Prostate gland (tissue), 2 donors: Measurements from ENCODE around the gene SETD9. TPM values are rescaled to one million over a fixed set of nuclear protein-coding genes. Genes with fewer than 3 reads are reported as not detected.

Source experiments
- DNase-seq: peaks from one replicate; pipeline ENCODE4 v3.0.0-alpha.2; 2019; ENCODE audit warnings: low spot score
- H3K27ac ChIP-seq, 2 donors: fragments of 200-600 bp; sonication (generic); 2 replicates each; pipeline ENCODE4 v1.5.1; 2017 to 2019
- H3K27me3 ChIP-seq: fragments of 200-600 bp; sonication (generic); replicated peaks from 2 replicates; pipeline ENCODE4 v1.5.1; 2019; ENCODE audit not compliant: insufficient read depth
- H3K36me3 ChIP-seq, 2 donors: fragments of 200-600 bp; sonication (generic); 1 replicate in 1 of 2; 2 replicates in 1 of 2; pipeline versions ENCODE4 v1.5.1 to v1.8.1; 2017 to 2019
- H3K4me1 ChIP-seq: fragments of 200-600 bp; sonication (generic); replicated peaks from 2 replicates; pipeline ENCODE4 v1.5.1; 2019
- H3K4me3 ChIP-seq, 2 donors: fragments of 200-600 bp; sonication (generic); 2 replicates each; pipeline ENCODE4 v1.5.1; 2017 to 2019
- H3K9me3 ChIP-seq: fragments of 200-600 bp; sonication (generic); 2 replicates; pipeline ENCODE4 v1.5.1; 2017
- POLR2A ChIP-seq: fragments of 450-650 bp; IDR thresholded peaks from one replicate; pipeline ENCODE4 v1.6.1; 2016; ENCODE audit warnings: antibody characterized with exemption, mild to moderate bottlenecking
- POLR2AphosphoS5 ChIP-seq: sonication (generic); formaldehyde crosslinking; IDR thresholded peaks from one replicate; pipeline ENCODE4 v1.6.1; 2017; ENCODE audit warnings: antibody characterized with exemption
- WGBS: methylation state at CpG from one replicate; pipeline ENCODE4 v1.1.5; 2018; 5-methylcytosine and 5-hydroxymethylcytosine counted together
- intact Hi-C: fragments of 100-400 bp; cut with DNase I; formaldehyde crosslinking; loops from one replicate; pipeline ENCODE4 v1.14.2; 2022
- total RNA-seq, 2 donors: library from RNA; depleted of rRNA; stranded (reverse); fragments of >200 nt; gene quantifications; one replicate each; pipeline ENCODE4 v1.1.0, GENCODE V29; 2016
- TF ChIP-seq, protein P1 (sequence below), 4 experiments: fragments of 200-600 bp in 2 of 4; fragments of 450-650 bp in 2 of 4; sonication (generic) in 2 of 4; IDR thresholded peaks; 1 replicate in 3 of 4; 2 replicates in 1 of 4; pipeline ENCODE4 v1.5.1; 2016 to 2019; ENCODE audit warnings: antibody characterized with exemption in 4 of 4, mild to moderate bottlenecking in 2 of 4, moderate library complexity in 2 of 4

Gene SETD9
- total RNA-seq, 2 donors from 2014 or later = 10.7 to 20.3 TPM

- intact Hi-C loops = no loop called here
- Histone ChIP-seq H3K4me3 (no peak overlapping the region), H3K9me3 (no peaks in the 10 kb centered on the region), H3K27ac (no peak overlapping the region), H3K4me1 (no peaks in the 10 kb centered on the region), H3K27me3 (no peaks in the 10 kb centered on the region), H3K36me3 (no peaks in the 10 kb centered on the region)
- 85% methylated on average over 3 of the region's 3 CpGs for WGBS
- DNase-seq = no peak
- TF ChIP-seq, protein P1, sequence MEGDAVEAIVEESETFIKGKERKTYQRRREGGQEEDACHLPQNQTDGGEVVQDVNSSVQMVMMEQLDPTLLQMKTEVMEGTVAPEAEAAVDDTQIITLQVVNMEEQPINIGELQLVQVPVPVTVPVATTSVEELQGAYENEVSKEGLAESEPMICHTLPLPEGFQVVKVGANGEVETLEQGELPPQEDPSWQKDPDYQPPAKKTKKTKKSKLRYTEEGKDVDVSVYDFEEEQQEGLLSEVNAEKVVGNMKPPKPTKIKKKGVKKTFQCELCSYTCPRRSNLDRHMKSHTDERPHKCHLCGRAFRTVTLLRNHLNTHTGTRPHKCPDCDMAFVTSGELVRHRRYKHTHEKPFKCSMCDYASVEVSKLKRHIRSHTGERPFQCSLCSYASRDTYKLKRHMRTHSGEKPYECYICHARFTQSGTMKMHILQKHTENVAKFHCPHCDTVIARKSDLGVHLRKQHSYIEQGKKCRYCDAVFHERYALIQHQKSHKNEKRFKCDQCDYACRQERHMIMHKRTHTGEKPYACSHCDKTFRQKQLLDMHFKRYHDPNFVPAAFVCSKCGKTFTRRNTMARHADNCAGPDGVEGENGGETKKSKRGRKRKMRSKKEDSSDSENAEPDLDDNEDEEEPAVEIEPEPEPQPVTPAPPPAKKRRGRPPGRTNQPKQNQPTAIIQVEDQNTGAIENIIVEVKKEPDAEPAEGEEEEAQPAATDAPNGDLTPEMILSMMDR (IDR thresholded peaks at IDR 0.05) = no peak
- TF ChIP-seq POLR2AphosphoS5 = no peak
- TF ChIP-seq POLR2A = no peak
These were observed 36.3 kb upstream of the SETD9 start for GRCh38 chr5:56873056-56873455.

DNA sequence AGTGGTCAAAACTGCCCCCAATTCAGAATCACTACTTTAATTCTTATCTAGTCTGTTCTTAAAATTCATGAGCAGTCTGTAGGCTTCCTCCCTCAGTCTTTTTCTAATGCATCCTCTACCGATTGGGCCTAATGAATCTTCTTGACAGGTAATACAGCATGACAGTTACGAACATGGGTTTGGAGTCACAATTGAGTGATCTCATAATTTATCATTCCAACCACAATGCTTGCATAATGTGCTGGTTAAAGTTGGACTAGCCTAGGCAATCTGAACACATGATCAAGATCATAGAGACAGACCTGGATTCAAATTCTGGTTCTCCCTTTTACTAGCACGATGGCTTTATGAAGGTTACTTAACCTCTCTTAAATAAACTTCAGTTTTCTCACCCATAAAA, 33.1 kb upstream of the SETD9 start:
- WGBS = 79% methylated on average over 3 of the region's 3 CpGs
- TF ChIP-seq POLR2A (no peak), POLR2AphosphoS5 (no peak)
- TF ChIP-seq, protein P1 (IDR thresholded peaks at IDR 0.05) = no peak
- no peaks in the 10 kb centered on the region for H3K4me1 ChIP-seq
- H3K36me3 ChIP-seq = no peaks in the 10 kb centered on the region
- H3K27ac ChIP-seq = no peak overlapping the region
- no peaks in the 10 kb centered on the region for H3K27me3 ChIP-seq
- H3K4me3 ChIP-seq = no peak overlapping the region
- no peaks in the 10 kb centered on the region for H3K9me3 ChIP-seq
- no peak for DNase-seq
- intact Hi-C loops = no loop called here

- H3K9me3 ChIP-seq = no peaks in the 10 kb centered on the region
- peaks cover 0 to 6% of the 10 kb centered on the region in 2 donors for H3K36me3 ChIP-seq
- H3K4me3 ChIP-seq = no peak overlapping the region
- intact Hi-C loops = no loop called here
- DNase-seq = no peak
- TF ChIP-seq, protein P1 (IDR thresholded peaks at IDR 0.05) = no peak
- TF ChIP-seq POLR2A (no peak), POLR2AphosphoS5 (no peak)
- H3K27ac ChIP-seq = no peak overlapping the region
- no peaks in the 10 kb centered on the region for H3K4me1 ChIP-seq
- no peaks in the 10 kb centered on the region for H3K27me3 ChIP-seq
- WGBS = 98% methylated on average over 5 of the region's 5 CpGs
These were observed 27.8 kb upstream of the SETD9 start for GRCh38 chr5:56881571-56881970.

GRCh38 chr5:56893251-56893951, 16.0 kb upstream of the SETD9 start:
- H3K4me3 ChIP-seq = no peak overlapping the region
- no peaks in the 10 kb centered on the region for H3K36me3 ChIP-seq
- no peak for TF ChIP-seq POLR2A
- TF ChIP-seq, protein P1 (IDR thresholded peaks at IDR 0.05) = no peak
- TF ChIP-seq POLR2AphosphoS5 = no peak
- H3K9me3 ChIP-seq = no peaks in the 10 kb centered on the region
- no peak for DNase-seq
- no peaks in the 10 kb centered on the region for H3K4me1 ChIP-seq
- no peak overlapping the region for H3K27ac ChIP-seq
- H3K27me3 ChIP-seq = no peaks in the 10 kb centered on the region
- intact Hi-C loops = no loop called here
- 95% methylated on average over 5 of the region's 5 CpGs for WGBS

DNA sequence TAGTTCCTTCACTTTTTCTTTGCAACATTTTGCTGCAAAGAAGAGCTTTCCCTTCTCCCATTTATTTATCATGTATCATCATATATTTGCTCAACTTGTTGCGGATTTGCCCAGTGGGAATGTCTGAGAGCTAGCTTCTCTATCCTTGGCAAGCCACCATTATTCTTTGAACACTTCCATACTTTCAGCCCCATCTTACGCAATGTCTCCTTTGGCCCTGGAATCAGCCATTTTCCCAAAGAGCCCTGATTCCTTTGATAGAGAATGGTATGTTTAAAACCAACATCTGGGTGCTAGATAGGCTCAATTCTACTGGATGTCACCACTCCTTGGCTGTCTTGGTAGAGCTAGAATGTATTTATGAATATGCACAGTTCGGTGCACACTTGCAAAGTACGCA, 12.6 kb upstream of the SETD9 start:
- Histone ChIP-seq H3K9me3 (no peaks in the 10 kb centered on the region), H3K4me3 (no peak overlapping the region), H3K4me1 (no peaks in the 10 kb centered on the region), H3K27me3 (no peaks in the 10 kb centered on the region), H3K36me3 (no peaks in the 10 kb centered on the region), H3K27ac (no peak overlapping the region)
- intact Hi-C loops = no loop called here
- TF ChIP-seq, protein P1 (IDR thresholded peaks at IDR 0.05) = no peak
- TF ChIP-seq POLR2AphosphoS5 (no peak), POLR2A (no peak)
- WGBS = 95% methylated on average over 4 of the region's 4 CpGs
- DNase-seq = no peak
